HG03175 (cell line): ENCODE results near the gene MAFB.

Experiments used
- ATAC-seq: cut with Tn5 transposase; IDR thresholded peaks from one replicate; pipeline ENCODE4 v1.9.1; 2021; ENCODE audit warnings: mild to moderate bottlenecking, moderate library complexity; ENCODE audit not compliant: unreplicated experiment

MAFB gene

DNA sequence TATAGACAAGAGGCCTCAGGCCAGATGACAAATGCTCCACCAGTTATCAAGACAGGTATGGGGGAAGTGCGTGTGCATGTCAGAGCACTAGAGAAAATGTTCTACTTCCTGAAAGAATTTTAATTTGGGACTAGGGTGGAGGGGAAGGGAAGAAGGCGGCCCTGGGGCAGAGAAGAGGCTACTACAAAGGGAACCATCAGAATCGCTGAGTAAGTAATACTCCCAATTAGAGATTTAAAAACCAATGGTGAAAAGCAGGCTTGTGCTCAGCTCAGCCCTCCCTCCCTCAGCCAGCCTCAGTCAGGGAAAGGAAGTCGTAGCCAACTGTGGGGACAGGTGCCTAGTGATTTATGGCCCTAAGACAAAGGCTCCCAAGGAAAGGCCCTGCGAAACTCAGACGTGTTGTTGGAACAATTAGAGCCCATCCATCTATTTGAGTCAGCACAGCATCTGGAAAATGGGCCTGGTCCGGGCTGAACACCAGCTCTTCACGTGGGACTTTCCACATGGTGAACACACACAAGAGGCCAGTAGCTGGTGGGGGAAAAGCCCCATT, 15.0 kb upstream of the MAFB start:
- ATAC-seq, result no peak

GRCh38 chr20:40702504-40702903, 13.5 kb upstream of the MAFB start:
- ATAC-seq, result no peak

- ATAC-seq, result no peak
Observed at GRCh38 chr20:40698744-40699143, 9.7 kb upstream of the MAFB start.

- ATAC-seq, result no peak
Observed at GRCh38 chr20:40698281-40698680, 9.2 kb upstream of the MAFB start.

GRCh38 chr20:40697541-40697940, 8.5 kb upstream of the MAFB start:
- no peak for ATAC-seq

- ATAC-seq, result no peak
Observed at GRCh38 chr20:40695214-40695613, 6.2 kb upstream of the MAFB start.

GRCh38 chr20:40694246-40694645, 5.2 kb upstream of the MAFB start:
- ATAC-seq, result no peak

GRCh38 chr20:40692240-40693011, 3.4 kb upstream of the MAFB start:
- no peak for ATAC-seq

GRCh38 chr20:40691566-40692239, 2.7 kb upstream of the MAFB start:
- ATAC-seq, result no peak

GRCh38 chr20:40690836-40691565, 2.0 kb upstream of the MAFB start:
- ATAC-seq, result no peak

DNA sequence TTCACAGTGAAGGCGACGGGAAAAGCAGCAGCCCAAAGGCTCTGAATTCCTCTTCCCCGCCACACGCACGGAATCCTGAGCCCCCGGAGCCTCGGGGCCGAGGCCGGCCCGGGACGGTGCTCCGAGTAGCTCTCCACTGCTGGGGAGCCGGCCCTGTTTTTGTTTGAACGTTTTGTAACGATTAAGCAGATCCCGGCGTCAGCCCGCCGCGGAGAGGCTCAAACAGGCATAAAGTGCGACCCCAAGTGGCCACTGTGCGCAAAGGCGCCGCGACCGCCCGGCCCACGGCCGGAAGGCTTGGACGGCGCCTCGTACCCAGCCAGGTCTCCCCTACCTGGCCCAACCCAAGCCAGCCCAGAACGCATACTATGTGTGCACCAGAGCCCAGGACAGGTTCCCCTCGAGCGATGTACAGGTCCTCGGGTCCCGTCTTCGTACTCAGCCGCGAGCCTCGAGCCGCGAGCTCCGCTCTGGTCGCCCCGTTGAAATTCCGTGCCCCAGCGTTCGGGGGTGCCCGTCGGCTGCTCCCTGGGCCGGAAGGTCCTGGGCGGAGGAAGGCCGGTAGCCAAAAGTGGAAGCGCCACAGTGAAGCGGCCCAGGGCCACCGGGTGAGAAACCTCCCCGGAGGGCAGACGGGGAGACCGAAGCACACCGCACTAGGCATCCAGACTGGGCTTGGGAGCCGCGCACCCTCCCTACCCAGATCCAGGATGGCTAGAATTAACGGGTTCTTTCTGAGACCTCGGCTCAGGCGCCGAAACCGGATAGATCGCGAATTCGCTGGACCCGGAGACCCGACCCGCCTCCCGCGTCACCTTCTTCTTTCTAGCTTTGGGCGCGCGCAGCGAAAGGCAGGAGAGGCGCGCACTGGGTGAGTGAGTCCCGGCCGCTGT, 1.2 kb upstream of the MAFB start:
- peak; percentile 63 for ATAC-seq

DNA sequence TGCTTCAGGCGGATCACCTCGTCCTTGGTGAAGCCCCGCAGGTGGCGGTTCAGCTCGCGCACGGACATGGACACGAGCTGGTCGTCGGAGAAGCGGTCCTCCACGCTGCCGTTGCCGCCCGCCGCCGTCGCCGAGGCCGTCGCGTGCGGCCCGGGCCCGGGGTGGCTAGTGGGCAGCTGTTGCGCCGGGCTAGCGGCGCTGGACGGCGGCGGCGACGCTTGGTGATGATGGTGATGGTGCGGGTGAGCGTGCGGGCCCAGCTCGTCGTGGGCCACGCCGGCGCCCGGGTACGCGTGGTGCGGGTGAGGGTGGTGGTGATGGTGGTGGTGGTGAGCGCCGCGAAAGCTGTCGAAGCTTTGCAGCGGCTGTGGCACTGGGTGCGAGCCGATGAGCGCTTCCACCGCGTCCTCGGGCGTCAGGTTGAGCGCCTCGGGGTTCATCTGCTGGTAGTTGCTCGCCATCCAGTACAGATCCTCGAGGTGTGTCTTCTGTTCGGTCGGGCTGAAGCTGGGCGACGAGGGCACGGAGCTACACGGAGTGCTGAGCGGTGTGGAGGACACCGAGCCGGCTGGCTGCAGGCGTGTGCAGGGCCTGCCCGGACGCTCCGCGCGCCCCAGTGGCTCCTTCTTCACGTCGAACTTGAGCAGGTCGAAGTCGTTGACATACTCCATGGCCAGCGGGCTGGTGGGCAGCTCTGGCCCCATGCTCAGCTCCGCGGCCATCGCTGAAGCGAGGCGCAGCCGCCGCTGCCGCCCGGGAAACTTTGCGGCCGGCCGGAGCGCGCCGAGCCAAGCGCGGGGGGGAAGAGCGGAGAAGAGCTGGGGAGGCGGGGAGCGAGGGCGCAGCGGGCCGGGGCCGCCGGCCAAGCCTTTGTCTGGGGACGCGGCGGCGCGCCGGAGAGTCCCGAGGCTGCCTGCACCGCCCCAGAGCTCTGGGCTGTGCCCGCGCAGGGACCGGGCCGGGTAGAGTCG, 622 bp downstream of the MAFB start:
- ATAC-seq, result no peak

DNA sequence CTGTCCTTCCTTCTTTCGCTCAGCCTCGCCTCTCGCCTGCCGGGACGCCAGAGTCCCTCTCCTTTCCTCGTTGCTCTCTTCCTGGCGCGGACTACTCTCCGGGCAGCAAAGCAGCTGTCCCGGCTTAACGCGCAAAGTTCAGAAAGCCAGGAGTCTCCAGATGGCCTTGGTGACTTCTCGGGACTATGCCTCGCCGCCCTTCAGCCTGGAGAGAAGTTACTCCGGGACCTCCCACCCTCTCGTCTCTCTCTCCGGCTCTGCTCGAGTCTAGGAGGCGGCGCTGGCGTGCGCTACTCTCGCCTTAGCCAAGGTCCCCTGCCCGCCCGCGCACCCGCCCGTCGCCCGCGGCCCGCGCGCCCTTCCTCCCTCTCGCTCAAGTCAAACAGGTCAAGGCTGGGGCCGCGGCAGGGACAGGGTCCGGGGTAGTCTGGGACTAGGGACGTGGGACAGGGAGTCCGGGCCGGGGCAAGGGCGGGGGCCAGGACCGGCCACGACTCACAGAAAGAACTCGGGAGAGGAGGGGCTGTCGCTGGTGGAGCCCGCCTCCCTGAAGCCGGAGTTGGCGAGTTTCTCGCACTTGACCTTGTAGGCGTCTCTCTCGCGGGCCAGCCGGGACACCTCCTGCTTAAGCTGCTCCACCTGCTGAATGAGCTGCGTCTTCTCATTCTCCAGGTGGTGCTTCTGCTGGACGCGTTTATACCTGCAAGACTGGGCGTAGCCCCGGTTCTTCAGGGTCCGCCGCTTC, 1.5 kb downstream of the MAFB start:
- no peak for ATAC-seq

DNA sequence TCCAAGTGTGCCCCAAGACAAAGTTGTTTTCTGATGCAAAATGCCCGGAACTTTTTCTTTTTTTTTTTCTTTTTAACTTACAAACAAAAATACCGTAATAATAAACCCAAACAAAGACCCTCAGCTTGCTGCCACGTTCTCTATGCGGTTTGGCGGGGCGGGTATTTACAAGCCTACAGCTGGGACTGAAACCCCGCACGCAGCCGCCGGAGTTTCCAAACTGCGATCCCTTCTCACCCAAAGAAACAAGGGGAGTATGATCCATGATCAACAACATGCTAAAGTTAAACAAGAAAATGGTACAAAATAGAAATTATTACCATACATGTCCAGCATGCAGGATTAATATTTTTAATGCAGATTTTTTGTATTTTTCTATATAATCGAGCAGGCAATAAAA, 2.1 kb downstream of the MAFB start:
- ATAC-seq, result no peak

DNA sequence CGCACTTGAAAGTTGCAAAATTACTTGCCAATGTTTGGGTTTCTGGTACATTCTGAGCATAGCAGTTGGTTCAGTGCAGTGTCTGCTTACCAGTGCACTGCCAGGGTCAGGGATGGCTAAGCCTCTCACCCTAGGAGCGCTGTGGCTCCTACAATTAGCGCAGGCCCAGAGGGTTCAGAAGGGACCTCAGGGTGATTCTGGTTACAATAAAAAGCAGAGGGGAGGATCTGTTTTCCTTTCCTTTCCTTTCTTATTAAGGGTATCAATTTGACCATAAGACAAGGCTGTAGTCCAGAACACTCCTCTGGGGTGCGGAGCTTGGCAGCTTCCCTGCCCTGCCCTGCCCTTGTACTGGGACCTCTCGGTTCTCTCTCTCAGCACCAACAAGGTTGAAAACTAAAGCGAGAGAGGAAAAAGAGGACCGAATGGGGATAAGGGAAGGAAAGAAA, 2.6 kb downstream of the MAFB start:
- ATAC-seq, result no peak

DNA sequence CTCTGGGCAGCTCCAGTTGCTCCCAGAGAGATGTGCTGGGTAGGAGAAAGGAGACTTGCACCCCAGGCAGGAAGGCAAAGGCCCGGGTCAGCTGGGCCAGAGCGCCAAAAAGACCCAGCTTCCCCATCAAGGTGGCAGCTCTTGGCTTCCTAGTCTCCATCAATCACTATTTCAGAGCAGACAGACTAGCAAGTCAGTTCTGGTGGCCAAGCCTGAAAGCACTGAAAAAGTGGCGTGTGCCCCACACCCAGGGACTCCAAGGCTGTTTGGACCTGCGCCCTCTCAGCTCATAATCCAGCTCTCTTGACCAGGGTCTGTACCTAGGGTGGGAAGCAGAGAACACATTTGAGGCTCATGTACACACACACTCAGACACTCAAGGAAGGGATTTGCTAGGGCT, 3.7 kb downstream of the MAFB start:
- ATAC-seq, result no peak

- ATAC-seq, result no peak
Observed at GRCh38 chr20:40683894-40684268, 5.2 kb downstream of the MAFB start.

DNA sequence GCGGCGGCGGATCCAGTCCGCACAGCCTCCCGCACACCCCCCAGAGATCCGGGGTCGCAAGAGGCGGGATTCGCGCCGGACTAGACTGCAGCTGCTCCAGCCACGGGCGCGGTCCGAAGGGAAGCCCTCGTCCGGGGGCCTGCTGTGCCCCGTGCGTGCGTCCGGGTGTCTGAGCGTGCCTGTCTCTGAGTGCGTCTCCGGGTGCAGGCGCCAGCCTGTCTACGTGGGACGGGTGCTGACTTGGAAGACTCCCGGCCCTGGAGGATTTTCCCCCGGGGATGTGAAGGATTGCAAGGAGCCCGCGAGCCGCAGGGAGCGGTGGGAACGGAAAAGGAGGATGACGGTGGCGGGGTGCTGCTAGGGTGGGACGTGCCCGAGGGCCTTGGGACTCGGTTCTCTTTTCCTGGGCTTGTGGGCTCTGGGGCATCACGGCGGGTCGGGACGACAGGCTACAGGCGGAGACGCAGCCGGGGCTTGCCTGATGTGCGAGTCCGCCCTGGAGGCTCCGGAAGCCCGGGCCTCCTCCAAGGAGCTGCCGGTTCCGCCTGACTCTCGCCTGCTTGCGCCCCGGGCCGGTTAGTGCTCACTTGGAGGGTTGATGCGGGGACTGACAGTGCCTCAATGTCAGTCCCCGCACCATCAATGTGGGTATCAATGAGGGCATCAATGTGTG, 5.7 kb downstream of the MAFB start:
- ATAC-seq, result no peak
